Astrocyte of the hippocampus (primary cell): ENCODE data around the gene CACNA1G.

ENCODE experiments used
- DNase-seq: peaks from one replicate; pipeline ENCODE4 v3.0.0; 2011; ENCODE audit warnings: low read depth, low spot score

CACNA1G gene

DNA sequence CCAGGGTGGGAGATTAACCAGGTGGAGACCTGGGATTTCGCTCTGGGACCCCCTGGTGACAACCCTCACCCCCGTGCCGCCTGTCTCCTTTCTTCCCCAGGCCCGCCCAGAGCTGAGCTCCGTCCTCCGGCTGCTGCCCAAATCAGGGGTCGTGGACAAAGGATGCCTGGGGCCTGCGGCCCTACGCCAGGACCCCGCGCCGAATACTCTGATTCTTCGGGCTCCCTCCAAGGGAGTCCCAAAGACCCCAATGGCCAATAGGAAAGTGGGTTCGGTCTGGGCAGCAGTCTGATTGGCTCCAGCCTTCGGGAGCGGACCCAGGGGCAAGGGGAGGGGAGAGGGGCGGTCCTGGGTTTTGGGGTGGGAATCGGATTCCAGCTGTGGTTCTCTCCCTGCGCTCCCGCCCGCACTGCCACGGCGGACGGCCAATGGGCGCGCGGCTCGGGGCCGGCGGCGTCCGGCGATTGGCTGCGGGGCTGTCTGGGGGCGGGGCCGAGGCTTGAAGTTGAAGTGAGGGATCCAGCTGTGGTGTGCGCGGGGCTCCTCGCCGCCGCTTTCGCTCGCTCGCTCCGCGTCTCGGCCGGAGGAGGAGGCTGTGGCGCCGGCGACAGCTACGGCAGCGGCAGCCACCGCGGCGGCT is at the start of gene CACNA1G:
TSS of gene CACNA1G (plus strand) at position 531 of the 640 bp plus-strand sequence. CDS start 745 bp downstream, outside the sequence.
- peak; percentile 91 for DNase-seq

DNA sequence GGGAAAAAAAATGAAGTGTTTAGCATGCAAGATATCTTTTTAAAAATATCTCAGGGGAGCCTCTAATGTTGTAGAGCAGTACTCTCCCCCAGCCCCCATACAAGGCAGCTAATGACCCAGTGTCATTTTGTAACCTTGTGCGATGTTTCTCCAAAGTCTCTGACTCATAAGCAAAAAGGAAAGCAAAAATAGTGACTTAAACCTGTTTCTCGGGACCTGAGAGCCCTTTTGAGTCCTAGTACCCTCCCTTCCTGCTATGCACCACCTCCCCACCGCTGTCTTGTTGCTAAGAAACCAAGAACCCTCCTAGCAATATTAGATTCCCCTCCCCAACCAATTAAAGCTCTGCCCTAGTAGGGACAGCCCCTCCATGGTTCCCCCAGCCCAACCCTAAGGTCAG is 49.5 kb upstream of the CACNA1G start:
- DNase-seq, result no peak

DNA sequence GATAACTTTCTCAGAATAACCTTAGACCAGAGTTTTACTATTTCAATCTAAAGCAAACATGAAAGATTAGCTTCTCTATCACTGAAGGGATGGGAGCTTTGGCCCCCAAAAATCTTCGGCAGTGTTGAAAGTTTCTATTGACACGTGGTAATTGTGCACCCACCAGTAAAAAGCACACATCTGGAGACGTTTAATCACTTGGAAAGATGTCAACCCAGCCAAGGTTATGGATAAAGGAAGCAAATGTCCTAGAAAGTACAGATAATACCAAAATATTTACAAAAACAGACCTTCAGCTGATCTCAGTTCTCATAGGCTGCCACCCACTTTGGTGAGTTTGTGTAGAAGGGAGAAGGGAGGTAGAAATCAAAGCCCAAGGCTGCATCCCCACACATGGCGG is 47.0 kb upstream of the CACNA1G start:
- no peak for DNase-seq

DNA sequence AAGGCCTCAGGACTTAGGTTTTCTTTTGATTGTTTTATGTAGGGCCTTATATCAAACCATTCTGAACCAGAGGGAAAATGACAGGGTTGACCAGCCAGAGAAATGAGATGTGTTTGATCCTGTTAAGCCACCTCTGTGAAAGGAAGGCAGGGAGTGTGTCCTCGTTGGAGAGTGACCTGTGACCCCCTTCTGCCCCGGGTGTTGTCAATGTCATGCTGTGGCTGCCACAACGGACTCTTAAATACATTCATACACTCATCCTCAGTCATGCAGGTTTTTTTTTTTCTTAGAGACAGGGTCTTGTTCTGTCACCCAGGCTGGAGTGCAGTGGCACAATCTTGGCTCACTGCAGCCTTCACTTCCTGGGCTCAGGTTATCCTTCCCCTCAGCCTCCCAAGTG is 46.1 kb upstream of the CACNA1G start:
- no peak for DNase-seq

DNA sequence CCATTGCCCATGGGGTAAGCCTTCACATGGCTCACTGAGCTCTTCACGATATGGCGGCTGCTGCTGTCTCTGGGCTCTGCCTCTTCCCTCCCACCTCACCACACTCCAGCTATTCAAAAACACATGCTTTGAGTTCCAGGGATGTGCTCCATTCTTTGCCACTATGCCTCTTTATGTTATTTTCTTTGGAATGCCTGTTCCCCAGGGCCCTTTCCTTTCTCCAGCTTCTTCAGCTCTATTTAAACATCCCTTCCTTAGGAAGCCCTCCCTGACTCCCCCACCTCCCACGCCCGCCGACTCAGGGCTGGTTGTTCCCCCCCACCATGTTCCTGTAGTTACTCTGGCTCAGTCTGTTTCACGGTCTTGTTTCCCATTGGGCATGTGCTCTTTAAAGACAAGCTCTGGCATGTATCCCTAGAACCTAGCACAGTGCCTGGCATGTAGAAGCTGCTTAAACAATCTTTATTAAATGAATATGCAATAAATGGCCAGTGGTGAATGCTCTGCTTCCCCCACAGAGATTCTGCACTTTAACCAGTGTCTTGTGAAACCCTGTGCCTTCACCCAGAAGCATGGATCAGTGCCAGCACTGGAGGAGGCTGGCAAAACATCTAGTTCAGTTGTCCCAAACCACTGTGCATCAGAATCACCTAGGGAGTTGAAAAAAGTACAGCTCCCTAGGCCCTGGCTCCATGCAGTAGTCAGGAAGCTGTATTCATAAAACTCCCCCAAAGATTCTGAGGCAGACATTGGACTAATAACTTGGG is 45.4 kb upstream of the CACNA1G start:
- DNase-seq, result peak; percentile 57

DNA sequence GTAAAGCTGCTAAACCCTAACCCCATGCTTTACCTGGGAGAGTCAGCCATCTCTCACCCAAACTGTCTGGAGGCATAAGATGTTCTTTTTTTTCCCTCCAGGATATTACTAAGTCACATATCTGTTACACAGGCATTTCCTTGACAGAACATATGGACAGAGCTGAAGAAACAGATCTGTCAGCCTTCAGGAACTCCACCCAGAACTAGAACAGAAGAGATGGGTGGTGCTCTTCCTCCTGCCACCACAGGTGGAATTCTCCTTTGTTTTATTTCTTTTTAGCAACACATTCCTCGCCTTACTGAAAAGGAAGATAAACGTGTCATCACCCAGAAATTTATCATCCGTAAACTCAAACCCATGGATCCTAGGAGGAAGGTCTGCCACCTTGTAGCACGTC is 43.5 kb upstream of the CACNA1G start:
- no peak for DNase-seq

DNA sequence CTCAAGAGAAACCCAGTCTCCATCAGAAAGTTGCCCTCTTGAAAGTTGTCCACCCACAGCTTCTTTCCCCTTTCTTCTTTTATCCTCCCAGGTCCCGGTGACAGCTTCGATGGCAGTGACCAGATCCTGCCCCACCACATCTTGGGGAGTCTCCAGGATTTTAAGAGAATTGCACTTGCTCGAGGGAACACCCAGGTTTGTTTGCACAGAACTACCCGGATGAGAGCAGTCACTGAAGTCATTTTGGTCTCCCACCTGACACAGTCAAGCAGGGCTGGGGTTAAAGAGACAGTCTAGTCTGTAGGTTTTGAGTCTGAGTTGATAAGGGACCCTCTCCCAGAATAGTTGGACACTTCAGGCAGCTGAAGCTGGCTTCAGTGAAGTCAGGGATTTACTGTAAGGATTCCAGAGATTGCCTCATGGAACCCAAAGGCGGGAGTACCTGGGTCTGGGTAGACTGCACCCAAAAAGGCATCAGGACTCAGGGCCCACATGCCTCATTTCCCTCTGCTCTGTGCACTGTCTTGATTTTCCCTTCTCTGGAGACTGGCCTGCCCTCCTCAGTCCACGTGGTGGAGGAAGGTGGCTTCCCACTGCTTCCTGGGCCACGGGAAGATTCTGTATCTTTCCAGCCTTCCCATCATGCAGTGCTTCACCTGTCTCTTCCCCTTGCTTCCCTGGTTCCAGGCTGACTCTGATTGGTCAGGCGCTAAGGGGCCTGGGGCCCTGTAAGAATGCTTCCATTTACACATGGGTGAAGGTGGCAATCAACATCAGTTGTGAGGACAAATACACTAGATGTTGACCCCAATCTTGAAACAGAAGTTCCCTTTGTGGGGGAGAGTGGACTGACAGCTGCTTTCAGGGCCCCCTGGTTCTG is 42.8 kb upstream of the CACNA1G start:
- DNase-seq, result no peak

DNA sequence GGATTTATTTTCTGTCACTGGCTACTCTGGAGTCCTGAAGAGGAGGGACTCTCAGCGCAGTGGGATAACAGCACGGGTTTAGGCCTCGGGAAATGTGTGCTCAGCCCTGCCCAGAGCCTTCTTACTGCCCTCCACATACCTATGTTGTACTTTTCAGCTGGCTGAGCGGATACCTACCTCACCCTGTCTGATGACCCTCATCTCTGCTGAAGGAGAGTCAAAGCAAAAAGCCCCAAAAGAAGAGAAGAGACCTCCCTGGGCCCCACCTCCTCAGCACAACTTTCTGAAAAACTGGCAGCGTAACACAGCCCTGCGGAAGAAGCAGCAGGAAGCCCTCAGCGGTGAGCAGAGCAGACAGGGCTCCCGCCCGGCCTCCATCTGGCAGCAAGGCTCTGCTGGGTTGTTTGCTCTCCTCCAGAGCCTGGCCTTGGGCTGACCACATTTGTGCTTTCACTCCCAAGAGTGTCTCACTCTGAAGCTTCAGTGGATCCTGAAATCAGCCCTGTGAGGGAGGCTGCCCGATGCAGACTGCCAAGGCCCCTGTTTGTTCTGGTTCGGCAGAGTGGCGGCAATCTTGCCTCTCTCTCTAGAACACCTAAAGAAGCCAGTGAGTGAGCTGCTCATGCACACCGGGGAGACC is 42.0 kb upstream of the CACNA1G start:
- no peak for DNase-seq

DNA sequence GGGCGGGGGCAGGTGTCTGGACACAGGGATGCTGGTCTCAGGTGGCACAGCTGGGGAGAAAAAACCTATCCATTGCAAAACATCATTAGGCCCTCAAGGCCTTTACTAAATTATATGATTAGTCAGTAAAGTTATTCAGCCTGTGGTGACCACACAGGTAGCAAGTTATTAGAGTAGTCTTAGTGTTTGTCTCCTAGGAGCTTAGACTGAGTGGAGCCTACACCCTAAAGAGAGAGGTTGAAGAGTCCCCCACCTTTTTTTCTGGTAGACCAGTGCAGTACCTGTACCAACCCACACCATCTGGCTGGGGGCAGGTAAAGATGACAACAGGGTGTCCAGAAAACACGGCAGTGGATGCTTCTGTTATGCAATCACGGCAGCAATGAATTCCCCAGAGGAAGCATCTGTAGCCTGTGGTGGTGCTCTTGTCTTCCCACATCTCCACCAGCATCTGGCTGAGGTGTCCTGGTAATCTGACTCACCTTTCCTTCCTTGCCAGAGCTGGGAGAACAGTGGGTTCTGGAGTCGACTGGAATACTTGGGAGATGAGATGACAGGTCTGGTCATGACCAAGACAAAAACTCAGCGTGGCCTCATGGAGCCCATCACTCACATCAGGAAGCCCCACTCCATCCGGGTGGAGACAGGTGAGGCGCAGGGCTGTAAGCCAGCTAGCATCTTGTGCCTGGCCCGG is 41.2 kb upstream of the CACNA1G start:
- no peak for DNase-seq

DNA sequence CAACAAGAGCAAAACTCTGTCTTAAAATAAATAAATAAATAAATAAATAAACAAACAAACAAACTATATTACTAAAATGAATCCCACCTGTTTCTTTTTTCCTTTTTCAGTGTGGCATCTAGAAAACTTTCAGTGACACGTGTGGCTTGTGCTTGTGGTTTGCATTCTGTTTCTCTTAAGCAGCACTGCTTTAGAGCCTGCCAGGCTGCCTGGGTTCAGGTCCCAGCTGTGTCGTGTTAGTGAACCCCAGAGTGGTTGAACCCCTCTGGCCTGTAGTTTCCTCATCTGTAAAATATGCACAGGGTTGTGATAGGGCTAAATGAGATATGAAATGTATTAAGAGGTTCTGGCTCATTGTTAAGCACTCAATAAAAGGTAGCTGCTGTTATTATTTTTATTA is 40.0 kb upstream of the CACNA1G start:
- no peak for DNase-seq

DNA sequence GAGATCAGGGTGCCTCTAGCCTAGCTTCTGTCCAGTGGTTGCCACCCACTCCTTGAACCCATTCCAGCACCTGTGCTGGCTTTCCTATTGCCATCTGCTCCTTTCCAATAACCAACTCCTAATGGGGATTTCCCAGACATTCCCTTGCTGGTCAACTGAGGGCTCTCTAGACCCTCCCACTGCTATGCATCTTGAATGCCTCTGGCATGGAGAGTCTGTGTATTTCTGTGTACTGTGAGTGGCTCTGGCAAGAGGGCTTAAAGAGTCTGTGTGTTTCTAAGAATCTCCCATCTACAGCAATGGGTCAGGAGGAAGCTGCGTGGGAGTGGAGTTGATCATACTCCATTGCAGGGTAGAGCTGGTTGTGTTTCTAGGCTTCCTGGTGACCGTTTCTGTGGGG is 39.0 kb upstream of the CACNA1G start:
- no peak for DNase-seq

DNA sequence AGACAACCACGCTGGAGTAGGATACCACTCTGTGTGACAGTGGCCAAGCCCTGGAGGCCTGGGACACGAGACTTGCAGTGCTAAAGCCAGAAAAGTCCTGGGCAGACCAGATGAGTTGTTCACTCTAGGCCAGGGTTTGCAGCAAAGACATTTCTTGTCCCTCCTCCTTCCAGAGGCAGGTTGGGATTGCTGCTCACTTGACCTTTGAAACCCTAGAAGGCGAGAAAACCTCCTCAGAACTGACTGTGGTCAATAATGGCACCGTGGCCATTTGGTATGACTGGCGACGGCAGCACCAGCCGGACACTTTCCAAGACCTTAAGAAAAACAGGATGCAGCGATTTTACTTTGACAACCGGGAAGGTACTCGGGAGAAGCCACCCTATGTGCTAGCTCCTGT is 37.7 kb upstream of the CACNA1G start:
- no peak for DNase-seq

DNA sequence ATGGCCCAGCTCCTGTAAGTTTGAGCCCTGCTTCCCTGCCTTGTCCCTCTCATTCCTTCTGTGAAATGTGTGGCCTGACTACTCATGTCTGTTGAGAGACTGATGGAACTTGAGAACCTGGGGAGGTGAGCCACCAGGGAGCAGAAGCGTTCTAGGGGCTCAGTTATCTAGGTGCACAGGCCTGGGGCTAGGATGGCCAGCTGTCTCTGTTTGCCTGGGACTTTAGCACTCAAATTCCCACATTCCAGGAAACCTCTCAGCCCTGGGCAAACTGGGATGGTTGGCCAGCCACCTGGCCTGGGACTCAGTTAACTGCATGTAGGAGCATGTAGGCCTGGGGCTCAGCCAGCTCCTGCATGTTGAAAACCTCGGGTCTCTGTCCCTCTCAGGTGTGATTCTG is 37.3 kb upstream of the CACNA1G start:
- DNase-seq, result no peak

DNA sequence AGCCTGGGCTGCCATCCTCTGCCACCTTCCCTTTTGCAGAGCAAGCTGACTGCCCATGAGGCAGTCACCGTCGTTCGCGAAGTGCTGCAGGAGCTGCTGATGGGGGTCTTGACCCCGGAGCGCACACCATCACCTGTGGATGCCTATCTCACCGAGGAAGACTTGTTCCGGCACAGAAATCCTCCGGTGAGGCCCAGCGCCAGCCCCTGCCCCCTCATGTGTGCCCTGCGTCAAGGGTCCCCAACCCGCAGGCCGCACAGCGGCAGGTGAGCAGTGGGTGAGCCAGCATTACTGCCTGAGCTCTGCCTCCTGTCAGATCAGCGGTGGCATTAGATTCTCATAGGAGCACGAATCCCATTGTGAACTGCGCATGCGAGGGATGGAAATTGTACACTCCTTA is 35.7 kb upstream of the CACNA1G start:
- no peak for DNase-seq

DNA sequence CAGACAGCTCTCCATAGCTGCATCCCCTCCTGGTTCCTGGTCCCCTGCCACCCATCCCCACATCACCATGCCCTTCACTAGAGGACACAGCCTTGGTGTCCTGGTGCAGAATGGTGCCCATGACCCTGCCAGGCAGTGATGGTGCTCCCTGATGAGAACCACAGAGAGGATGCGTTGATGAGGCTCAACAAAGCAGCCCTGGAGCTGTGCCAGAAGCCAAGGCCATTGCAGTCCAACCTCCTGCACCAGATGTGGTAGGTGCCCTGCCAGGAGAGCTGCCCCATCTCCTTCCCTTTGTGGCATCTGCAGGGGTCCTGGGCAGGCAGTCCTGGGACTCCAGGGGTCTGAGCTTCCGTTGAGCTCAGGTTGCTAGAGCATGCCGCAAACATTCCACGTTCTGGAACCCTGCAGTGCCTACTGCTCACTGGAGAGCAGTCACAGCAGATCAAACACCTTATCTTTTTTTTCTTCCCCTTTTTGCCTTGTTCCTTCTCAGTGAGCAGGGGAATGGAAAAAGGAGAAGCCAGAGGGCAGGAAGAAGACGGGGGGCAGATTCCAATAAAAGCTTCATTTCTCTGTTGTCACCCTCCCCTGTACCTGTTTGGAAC is 33.3 kb upstream of the CACNA1G start:
- DNase-seq, result no peak

DNA sequence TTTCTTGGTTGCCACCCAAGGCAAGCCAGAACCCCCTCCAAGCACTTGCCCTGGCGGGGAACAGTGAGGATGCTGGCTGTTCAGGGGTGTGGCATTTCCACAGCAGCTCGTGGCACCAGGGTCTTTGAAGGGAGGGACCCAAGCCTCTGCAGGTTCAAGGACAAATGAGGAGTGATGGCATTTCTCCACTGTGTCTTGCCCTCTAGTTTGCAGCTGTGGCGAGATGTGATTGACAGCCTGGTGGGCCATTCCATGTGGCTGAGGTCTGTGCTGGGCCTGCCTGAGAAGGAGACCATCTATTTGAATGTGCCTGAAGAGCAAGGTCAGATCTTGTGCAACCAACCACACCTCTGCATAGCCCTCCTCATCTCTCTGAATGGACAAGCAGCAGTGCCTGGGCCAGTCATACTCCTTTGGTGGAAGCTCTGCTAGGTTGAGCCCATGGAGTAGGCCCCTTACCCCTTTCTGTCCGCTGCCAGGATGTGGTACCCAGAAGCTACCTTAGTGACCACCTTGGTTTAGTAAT is 32.5 kb upstream of the CACNA1G start:
- DNase-seq, result no peak

DNA sequence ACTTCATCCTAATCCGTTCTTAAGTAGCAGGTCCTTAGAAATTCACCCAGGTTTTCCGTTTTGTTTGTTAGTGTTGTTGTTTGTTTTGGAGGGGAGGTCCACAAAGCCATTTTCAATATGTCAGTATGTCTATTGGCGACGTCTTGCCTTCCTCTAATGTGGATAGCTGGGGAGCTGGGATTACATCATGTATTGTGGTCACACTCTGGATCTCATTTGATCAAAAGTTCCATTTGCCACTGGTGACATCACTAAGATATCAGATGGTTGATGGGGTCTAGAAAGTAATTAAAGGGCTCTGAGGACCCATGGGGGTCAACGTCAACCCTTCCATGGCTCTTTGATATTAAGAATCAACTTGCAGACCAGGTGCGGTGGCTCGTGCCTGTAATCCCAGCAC is 30.7 kb upstream of the CACNA1G start:
- DNase-seq, result no peak

DNA sequence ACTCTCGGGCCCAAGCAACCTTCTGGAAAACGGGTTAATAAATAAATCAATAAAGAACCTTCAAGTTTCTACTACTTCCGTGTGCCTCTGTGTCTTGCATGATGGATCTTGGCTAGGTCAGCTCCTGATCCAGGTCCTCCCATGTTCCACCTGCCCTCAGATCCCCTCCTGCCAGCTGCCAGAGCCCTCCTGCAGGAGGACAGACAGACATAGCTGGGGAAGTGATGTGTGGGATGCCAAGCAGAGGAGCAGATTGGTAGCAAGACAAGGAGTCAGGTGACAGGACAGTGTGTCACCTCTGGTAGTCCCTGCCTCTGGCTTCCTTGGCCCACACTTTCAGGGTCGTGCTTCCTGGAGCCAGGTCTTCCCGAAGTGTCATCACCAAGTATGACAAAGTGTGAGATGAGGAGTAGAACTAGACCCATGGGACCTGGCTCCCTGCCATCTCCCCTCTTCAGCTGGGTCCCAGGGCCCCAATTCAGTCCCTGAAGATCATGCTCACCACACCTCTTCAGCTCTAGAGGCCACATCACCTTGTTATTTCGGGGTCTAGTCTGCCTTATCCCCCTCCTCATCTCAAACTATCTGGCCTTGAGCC is 29.0 kb upstream of the CACNA1G start:
- DNase-seq, result no peak

DNA sequence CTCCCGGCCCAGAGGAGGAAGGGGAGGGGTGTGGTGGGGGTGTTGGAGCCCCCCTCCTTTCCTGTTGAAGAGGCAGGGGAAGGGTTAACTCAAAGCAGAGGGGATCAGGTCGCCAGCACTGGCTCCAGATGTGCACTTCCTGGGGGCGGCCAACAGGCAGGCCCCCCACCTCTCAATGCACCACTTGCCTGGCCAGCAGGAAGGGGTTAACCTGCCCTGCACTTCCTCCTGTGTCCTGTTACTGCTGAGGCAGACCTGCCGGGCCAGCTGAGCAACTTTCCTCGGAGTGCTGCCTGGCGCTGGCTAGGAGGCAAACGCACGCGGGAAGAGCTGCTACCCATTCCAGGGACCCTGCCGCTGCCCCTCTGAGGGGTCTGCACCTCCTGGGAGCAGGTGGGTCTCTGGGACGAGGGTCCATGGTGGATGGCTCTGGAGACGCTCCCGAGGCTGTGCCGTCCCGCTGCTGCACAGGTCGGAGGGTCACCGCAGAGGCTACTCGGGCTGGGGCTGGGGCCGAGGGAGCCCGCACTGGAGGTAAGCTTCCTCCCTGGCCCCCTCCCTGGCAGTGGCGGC is 28.0 kb upstream of the CACNA1G start, which contains the start of gene EPN3:
TSS of gene EPN3 (plus strand) at position 284 of the 573 bp plus-strand sequence. CDS start 3,822 bp downstream, outside the sequence.
- DNase-seq, result no peak

DNA sequence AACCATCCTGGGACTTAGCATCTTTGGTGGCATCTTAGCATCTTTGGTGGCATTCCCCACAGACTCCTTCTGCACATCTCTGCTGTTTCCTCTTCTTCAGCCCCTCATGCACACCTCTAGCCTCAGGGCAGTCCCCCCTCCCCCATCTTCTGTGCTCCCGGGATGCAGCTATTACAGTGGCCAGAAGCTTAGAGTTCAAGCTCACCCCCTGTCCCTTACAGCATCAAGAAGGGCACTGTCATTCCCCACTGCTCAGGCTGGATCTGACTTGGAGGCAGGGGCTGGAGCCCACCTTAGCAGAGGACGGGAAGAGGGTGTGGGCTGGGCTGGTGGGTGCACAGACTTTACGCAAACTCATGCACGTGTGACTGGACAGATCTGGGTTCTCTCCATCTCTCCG is 27.3 kb upstream of the CACNA1G start:
- no peak for DNase-seq
